Activated T-cell treated with anti-CD3 and anti-CD28 coated beads, Interleukin-2, amount 50 U/mL, for 1 hour (primary cell): ENCODE measurements around the gene AP3D1.
A peak's percentile ranks its signal among the peaks of the same experiment; 100 is the strongest.
"Not testable (repeated sequence)": the region's sequence is repeated elsewhere in the genome, so short reads cannot be mapped to it uniquely, and the experiment has no call there.

Experiments
- DNase-seq: peaks from one replicate; pipeline ENCODE4 v3.0.0-alpha.2; 2020

AP3D1 gene

DNA sequence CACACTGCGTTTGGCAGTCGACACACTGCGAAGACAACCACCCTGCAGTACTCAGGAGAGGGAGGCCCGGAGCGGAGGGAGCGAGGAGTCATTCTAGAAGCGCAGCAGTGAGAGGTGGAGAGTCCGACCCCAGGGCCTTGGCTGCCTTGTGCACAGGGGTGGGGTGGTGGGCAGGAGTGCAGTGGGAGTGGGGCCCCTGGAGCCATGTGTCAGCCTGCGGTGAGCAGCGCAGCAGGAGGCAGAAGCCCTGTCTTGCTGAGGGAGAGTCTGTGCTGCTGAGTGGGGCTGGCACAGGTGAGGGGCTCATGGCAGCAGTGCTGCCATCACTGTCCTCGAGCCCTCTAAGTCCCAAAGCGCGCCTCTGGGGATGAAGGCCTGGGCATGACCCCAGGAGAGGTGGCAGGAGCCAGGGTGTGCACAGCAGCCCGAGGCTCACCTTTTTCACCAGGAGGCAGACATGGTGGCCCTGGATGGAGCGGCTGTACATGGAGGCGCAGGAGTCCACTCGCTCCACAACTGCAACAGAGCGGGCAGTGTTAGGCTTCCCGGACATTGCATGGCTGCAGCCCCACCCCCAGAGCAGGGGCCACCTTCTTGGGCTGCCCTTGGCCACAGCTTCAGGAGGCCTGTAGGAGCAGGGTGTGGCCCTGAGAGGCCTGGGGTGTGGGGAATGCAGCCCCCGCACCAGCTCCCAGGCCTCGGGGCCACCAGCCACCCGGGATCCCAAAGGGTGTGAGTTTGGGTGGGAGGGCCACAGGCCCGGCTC lies 42.9 kb downstream of the AP3D1 start:
- no peak for DNase-seq

DNA sequence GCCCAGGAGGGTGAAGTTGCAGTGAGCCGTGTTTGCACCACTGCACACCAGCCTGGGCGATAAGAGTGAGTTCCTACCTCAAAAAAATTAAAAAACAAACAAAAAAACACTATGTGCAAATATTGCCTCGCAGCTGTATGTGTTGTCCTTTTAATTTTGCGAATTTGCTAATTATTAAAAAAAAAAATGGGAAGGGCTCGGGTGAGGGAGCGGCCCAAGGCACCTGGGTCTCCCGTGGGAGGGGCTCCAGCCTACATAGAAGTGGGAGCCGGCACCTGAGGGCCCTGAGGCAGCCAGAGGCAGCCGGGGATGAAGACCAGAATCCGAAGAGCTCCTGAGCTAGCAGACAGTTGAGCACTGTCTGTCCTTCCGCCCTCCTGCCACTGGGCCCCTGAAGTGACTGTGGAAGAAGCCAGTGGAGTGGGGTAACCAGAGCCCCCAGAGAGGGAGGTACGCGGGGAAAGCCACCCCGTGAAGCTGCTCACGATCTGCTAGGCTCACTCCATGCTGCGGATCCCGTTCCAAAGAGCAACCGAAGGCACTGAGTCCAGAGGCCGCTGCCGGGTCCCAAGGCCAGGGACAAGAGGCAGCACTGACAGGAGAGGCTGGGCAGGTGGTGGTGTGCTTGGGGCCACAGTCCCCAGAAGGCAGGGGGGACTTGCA lies 48.2 kb downstream of the AP3D1 start:
- no peak for DNase-seq

DNA sequence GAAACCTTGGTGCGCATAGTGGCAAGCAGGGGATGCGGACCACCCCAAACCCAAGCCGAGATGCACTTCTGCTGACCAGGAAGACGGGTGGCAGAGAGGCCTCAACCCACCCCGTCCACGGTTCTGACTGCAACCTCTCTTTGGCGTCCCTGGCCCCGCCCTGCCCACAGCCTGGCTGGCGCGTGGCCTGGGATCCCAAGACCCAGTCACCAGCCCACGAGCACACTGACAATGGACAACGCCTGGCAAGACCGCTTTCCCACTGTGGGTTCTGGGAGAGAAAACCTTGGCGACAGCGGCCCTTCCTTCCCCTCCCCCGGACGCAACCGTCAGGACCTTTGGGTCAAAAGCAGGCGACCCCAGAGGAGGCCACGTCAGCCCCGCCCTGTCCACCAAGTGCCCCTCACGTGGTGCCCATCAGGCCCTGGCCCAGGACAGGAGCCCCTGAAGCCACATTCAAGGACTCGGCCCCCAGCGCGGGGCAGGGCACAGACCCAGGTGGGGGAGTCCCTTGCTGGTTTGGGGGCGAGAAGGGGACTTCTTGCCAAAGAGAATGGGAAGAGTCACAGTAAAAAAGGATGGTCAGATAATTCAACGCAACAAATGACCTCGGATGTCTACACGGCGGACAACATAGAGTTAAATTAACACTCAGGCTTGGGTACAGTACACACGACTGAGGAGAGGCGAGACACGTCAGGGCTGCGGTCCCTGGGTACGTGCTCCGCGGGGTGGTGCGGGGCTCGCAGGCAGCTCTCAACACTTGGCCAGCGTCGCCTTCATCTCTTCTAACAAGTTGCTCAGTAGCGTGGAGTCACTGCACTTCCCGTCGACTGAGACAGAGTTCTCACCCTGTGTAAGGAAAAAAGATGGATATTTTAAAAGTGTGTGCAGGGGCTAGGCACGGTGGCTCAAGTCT lies 49.7 kb downstream of the AP3D1 start:
- DNase-seq: no peak

DNA sequence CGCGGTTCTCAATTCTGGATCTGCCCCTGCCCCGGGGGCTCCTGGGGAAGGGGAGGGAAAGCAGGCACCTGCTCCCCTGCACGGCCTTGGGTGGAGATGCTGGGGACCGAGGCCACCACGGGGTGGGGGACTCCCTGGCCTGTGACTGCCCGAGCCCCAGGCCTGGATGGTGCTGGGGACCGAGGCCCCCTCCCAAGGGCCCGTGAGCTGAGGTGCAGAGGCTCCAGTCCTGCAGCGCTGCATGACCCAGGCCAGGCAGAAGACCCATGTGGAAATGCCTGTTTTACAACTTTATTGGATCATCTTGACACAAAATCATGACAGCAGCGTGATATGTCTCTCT lies 50.7 kb downstream of the AP3D1 start:
- no peak for DNase-seq

DNA sequence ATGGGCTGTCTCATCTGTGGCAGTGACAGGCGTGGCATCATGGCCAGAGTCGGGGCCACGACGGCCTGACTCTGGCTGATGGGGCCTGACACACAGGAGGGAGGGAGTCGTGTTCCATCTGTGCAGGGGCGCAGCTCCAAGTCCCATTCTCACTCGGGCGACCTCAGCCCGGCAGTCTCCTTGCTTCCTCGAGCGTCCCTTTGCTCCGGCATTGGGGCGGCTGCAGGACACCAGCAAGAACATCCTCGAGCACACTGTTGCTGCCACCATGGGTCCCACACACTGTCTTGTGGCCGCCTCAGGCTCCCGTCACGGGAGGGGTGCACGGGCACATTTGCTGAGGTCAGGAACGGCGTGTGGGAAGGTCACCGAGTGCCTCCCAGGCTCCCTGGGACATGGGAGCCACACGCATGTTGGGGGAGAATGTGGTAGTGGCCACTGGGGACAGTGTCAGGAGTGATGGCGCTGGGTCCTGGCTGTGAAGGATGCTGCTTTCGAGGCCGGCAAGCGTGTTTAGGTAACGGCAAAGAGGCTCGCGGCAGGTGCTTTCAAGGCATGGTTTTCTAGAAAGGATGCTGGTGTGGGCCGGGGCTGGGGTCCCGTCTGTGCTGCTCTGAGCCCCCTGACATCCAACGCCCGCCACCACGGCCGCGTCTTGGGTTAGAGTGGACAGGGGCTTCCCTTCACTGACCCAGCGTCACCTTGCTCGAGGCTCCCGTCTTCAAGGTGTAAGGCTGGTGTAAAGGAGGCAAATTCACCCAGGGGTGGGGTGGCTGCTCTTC lies 51.2 kb downstream of the AP3D1 start:
- no peak for DNase-seq

DNA sequence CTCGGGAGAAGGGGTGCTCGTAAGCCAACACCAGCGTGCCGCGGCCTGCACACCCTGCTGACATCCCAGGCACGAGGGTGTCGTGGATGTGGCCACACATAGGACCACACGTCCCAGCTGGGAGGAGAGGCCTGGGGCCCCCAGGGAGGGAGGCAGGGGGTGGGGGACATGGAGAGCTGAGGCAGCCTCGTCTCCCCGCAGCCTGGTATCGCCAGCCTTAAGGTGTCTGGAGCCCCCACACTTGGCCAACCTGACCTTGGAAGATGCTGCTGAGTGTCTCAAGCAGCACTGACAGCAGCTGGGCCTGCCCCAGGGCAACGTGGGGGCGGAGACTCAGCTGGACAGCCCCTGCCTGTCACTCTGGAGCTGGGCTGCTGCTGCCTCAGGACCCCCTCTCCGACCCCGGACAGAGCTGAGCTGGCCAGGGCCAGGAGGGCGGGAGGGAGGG lies 52.3 kb downstream of the AP3D1 start:
- no peak for DNase-seq

DNA sequence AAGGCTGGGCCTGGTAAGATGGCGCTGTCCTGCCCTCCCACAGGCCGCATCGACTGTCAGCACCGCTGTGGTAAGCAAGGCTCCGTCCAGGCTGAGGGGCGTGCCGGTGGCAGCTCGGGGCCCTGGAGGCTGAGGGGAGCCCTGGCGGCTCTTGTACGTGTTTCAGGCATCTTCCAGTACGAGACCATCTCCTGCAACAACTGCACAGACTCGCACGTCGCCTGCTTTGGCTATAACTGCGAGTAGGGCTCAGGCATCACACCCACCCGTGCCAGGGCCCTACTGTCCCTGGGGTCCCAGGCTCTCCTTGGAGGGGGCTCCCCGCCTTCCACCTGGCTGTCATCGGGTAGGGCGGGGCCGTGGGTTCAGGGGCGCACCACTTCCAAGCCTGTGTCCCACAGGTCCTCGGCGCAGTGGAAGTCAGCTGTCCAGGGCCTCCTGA lies 53.5 kb downstream of the AP3D1 start:
- DNase-seq: no peak

DNA sequence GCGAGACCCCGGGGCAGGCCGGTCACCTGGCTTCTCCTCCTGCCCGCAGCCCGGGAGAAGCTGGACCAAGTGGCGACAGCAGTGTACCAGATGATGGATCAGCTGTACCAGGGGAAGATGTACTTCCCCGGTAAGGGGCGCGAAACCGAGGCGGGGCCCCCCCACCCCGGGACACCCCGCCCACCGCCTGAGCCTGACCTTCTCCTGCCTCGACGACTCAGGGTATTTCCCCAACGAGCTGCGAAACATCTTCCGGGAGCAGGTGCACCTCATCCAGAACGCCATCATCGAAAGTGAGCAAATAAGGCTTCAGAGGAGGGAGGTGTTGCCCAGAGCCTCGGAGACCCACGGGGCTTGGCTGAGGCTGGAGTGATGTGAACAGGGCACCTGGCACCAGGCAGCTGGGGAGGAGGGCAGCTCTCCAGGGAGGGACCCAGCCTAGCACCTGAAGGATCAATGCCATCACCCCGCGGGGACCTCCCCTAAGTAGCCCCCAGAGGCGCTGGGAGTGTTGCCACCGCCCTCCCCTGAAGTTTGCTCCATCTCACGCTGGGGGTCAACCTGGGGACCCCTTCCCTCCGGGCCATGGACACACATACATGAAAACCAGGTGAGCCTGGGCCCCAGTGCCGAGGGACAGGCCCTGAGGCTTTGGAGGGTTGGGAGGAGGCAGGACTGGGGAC lies 54.0 kb downstream of the AP3D1 start:
- DNase-seq: no peak

DNA sequence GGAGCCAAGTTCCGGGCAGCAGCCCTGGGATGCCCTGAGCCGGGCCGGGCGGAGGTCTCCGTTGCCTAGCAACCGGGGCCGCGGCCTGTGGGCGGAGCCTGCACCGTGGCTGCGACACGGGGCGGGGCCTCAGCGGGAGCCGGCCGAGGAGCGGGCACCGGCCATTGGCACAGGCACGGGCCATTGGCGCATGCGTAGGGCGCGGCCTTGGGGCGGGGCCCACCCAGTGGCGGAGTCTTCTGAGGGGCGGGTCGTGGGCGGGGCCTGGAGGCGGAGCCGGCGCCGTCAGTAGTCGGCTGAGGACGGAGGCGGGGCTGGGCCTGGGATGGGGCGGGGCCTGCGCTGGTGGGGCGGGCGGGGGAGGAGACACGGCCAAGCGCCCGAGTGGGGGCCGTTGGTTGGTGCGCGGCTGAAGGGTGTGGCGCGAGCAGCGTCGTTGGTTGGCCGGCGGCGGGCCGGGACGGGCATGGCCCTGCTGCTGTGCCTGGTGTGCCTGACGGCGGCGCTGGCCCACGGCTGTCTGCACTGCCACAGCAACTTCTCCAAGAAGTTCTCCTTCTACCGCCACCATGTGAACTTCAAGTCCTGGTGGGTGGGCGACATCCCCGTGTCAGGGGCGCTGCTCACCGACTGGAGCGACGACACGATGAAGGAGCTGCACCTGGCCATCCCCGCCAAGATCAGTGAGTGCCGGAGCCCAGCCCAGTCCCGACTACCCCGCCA lies 54.7 kb downstream of the AP3D1 start, which contains the start of gene IZUMO4:
IZUMO4 (plus strand) TSS at position 436 of the 723 bp plus-strand sequence; CDS start at position 467, 31 bp downstream.
- DNase-seq: peak; percentile 100

DNA sequence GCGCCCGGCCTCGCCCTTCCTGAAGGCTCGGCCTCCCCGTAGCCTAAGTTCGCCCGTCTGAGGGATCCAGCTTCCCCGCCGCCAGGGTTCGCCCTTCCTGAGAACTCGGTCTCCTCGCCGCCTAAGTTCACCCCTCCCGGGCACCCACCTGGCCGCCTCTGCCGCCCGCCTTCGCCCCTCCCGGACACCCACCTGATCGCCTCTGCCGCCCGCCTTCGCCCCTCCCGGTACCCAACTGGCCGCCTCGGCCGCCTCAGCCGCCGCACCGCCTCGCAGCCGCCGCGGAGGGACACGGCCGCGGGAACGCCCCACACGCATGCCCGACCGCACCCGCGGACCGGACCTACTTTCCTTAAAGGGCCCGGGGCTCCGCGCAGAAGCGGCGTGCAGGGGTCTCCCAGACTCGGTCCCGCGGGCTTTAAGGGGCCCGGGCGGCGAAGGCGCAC lies 55.3 kb downstream of the AP3D1 start, which contains the start of gene MOB3A:
MOB3A (minus strand) TSS at position 293 of the 446 bp plus-strand sequence. CDS start 17,766 bp downstream, outside the sequence.
- DNase-seq: no peak

DNA sequence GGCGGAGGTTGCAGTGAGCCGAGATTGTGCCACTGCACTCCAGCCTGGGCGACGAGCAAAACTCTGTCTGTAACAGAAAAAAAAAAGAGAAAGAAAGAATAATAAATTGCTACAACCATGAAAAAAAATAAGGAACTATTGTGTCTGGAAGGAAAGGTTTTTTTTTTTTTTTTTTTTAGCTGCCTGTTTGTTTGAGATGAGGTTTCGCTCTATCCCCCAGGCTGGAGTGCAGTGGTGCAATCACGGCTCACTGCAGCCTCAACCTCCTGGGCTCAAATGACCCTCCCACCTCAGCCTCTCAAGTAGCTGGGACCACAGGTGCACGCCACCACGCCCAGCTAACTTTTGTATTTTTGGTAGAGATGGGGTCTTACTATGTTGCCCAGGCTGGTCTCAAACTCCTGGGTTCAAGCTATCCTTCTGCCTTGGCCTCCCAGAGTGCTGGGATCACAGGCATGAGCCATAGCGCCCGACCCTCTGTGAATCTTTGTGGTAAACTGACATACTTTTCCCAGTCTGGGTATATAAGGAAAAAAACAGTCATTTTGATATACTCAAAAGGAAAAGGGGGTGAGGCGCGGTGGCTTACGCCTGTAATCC lies 59.3 kb downstream of the AP3D1 start:
- not testable (repeated sequence) for DNase-seq

DNA sequence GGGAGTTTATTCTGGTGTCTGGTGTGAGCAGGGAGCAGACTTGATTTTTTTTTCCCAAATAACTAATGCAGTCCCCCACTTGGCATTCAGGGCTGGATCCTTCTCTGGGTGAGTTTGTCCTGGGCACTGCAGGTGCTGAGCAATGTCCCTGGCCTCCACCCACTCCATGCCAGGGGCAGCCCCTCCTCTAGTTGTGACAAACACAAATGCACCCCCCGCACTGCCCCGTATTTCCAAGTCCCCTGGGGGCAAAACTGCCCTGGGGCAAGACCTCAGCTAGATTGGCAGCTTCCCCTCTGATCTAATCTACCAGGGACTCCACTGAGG lies 61.7 kb downstream of the AP3D1 start:
- DNase-seq: no peak

DNA sequence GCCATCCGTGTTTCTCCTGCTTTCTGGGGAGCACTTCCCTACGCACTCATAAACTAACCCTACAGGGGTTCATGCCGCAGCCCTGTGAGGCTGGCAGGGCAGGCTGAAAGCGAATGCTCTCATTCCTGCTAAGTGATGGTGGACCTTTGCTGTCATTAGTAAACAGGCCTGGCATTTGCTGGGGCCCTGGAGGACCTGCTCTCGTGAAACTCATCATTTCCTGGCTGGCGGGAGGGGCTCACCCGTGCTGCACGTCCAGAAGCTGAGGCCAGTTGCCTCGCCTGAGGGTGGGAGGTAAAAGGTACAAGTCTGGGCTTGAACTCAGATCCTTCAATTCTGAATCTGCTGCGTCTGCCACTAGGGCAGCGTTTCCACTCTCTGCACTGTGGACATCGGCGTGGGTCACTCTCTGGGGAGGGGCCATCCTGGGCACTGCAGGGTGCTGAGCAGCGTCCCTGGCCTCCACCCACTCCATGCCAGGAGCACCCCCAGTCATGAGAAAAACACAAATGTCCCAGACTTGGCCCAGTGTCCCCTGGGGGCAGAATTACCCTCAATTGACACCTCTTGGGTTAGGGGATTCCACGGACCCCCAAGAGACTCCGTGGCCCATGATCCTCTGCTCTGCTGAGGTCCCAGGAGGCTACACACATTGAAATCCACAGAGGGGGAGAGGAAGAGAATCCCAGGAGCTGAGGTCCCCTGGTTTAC lies 62.2 kb downstream of the AP3D1 start:
- no peak for DNase-seq

DNA sequence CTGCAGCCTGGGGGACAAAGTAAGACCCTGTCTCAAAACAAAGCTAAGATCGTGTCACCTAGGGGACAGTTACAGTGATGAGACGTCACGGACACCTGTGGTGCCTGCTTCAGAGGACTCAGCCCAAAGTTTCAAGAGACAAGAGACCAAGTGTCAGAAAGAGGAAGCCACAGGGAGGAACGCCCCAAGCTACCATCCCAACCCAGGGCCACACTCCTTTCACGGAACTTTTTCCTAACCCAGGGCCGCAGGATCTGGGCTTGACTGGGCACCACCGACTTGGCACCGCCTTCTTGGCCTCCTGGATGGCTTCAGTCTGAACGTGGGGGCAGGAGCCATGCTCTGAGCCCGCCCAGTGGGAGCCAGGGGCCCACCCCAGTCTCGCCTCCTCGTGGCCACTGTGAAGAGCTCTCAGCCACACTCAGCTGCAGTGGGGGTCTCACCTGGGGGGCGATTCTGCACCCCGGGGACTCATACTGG lies 63.7 kb downstream of the AP3D1 start:
- peak; percentile 45 for DNase-seq

DNA sequence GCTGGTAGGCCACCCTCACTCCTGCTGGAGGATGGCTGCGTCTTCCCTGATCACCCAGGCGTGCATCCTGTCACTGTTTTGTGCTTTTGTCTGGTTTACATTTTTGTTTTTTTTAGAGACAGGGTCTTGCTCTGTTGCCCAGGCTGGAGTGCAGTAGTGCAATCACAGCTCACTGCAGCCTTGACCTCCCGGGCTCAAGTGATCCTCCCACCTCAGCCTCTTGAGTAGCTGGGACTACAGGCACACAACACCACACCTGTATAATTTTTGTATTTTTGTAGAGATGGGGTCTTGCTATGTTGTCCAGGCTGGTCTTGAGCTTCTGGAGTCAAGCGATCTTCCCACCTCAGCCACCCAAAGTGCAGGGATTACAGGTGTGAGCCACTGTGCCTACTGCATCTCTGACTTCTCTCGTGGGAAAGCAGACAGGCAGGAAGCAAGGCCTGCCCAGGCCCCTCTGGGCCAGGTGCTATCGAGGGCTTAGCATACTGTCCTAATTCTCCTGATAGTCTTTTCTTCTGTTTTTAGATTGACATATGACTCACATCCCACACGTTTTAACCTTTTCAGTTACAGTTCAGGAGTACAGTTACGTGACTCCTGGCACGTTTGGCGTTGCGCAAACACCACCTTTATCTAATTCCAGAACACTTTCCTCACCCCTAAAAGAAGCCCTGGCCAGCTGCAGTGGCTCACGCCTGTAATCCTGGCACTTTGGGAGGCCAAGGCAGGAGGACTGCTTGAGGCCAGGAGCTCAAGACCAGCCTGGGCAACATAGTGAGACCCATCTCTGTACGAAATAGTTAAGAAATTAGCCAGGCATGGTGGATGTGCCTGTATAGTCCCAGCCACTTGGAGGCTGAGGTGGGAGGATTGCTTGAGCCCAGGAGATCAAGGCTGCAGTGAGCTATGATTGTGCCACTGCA lies 64.4 kb downstream of the AP3D1 start:
- DNase-seq: peak; percentile 42

DNA sequence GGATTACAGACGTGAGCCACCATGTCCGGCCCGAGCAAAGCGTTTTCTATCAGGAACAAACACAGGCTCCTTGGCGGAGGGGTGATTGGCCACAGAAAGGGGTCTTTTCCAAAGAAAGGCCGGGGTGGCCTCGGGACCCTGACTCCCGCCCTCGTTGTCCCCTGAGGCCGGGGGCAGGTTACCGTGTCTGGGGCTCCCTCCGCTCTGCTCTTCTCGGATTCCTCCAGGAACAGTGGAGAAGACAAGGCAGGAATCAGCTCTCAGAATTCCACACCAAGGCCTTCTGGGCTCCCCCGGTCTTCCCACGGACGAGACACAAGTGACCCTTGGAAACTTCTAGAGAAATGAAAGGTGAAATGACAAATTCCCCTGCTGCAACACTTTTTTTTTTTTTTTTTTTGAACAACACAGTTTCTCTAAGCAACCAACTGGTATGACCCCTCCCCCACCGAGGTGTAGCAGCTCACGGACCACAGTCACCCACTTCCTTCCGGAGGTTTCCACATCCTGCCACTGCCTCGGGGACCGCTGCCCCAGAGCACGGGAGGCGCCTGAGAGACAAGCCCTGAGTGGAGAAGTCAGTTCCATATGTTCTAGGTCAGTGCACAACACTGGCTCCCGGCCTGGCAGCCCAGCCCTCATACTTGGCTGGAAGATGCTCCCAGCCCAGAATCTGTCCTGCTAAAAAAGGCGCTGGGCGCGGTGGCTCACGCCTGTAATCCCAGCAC lies 66.2 kb downstream of the AP3D1 start:
- peak; percentile 81 for DNase-seq

DNA sequence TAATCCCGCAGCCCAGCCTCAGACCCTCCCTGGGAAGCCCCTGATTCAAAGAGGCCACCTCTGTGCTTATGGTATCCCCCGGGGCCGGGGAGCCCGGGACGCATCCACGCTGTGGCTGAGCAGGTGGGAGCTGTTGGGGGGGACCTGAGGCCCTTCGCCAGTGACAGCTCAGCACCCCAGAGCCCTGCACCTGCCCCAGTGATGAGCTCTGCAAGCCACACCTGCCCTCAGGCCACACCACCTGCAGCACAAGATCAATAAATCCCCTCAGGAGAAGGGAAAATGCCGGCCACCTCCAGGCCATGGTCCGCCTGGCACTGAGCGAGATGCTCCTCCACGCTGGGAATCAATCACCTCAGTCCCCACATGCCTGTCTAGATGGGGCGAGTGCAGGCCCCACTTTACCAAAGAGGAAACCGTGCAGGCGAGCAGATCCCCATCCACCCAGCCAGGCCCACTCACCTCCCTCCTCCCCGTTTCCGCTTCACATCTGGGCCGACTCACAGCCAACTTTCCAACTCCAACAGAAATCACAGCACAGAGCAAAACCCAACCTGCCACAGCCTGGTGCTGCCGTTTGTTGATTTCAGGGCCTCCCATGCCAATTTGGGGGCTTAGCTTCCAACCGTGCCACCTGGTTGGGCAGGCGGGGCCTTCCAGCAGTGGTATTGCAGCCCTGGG lies 68.1 kb downstream of the AP3D1 start:
- peak; percentile 71 for DNase-seq
